Measurements from ENCODE around the gene SCAP. TPM values are rescaled to one million over a fixed set of nuclear protein-coding genes. Genes with fewer than 3 reads are reported as not detected.

Gene SCAP
- total RNA-seq: 10 to 100 TPM; 31.7 to 56.7 (median 40.4) TPM
- polyA plus RNA-seq: 10 to 100 TPM; 38.8 to 44.0 TPM
- long read RNA-seq, donor 1, full-length matches to known transcripts: 2 of 112 reads
- long read RNA-seq, donor 1, partial matches to known transcripts: 78 of 112 reads
- long read RNA-seq, donor 1, other reads (novel, unspliced or antisense): 32 of 112 reads
- long read RNA-seq, donor 2, full-length matches to known transcripts: 2 of 132 reads
- long read RNA-seq, donor 2, partial matches to known transcripts: 95 of 132 reads
- long read RNA-seq, donor 2, other reads (novel, unspliced or antisense): 35 of 132 reads
- long read RNA-seq, donor 3, full-length matches to known transcripts: 6 of 252 reads
- long read RNA-seq, donor 3, partial matches to known transcripts: 188 of 252 reads
- long read RNA-seq, donor 3, other reads (novel, unspliced or antisense): 58 of 252 reads

- no peaks in the 10 kb centered on the region for H3K36me3 ChIP-seq
- H3K27me3 ChIP-seq: no peaks in the 10 kb centered on the region
- peak within 1 kb of the TSS; percentile 62 to 93 (median 86) for H3K27ac ChIP-seq
- peak; percentile 92 to 93 for DNase-seq
- 2 to 4% methylated on average over 76 to 87 of the region's 88 CpGs for WGBS, 2 donors
- H3K9me3 ChIP-seq: no peaks in the 10 kb centered on the region
- TF ChIP-seq CTCF (IDR thresholded peaks at IDR 0.05): peak; percentile 85 to 98 (median 96)
- peak within 1 kb of the TSS; percentile 84 to 98 (median 94) for H3K4me3 ChIP-seq
- peaks cover 7 to 32% (median 20%) of the 10 kb centered on the region in 9 donors for H3K4me1 ChIP-seq
- intact Hi-C loops (cut with DNase I): loop anchor here in 9 of 10 donors (1.0 to 5.0 kb wide), 5 partner anchors 33 to 55 kb away; no protein-coding TSS in a partner anchor
- peak; percentile 96 to 99 (median 98) for ATAC-seq
These were observed at the start of gene SCAP for GRCh38 chr3:47475570-47476329. TSS of gene SCAP (minus strand) at chr3:47475941. CDS start at chr3:47442993, 32,948 bp downstream.

- H3K4me1 ChIP-seq: peaks cover 0 to 8% (median 4%) of the 10 kb centered on the region in 9 donors
- DNase-seq (no peak), ATAC-seq (no peak)
- no peak overlapping the region for H3K27ac ChIP-seq
- intact Hi-C loops (cut with DNase I): loop anchor here in 5 of 10 donors (2.0 to 10.0 kb wide), 5 partner anchors 141 to 631 kb away; no protein-coding TSS in a partner anchor
- no peaks in the 10 kb centered on the region for H3K27me3 ChIP-seq
- no peak overlapping the region for H3K4me3 ChIP-seq
- H3K36me3 ChIP-seq: no peaks in the 10 kb centered on the region
- 63 to 77% methylated on average over 4 of the region's 4 CpGs for WGBS, 2 donors
- peaks cover 0 to 13% (median 0%) of the 10 kb centered on the region in 11 donors for H3K9me3 ChIP-seq
- no peak for TF ChIP-seq CTCF (IDR thresholded peaks at IDR 0.05)
These were observed 47.8 kb upstream of the SCAP start for GRCh38 chr3:47523310-47524073.

- Histone ChIP-seq H3K27me3 (no peaks in the 10 kb centered on the region), H3K27ac (no peak overlapping the region), H3K36me3 (no peaks in the 10 kb centered on the region), H3K4me3 (no peak overlapping the region), H3K4me1 (peaks cover 0 to 8% (median 4%) of the 10 kb centered on the region in 9 donors), H3K9me3 (peaks cover 0 to 1% (median 0%) of the 10 kb centered on the region in 11 donors)
- peak; percentile 76 to 94 (median 90) for TF ChIP-seq CTCF (IDR thresholded peaks at IDR 0.05)
- DNase-seq (peak; percentile 73 to 80), ATAC-seq (peak; percentile 88 to 97 (median 96))
- WGBS, 2 donors: 34 to 37% methylated on average over 15 of the region's 15 CpGs
- intact Hi-C loops (cut with DNase I): loop anchor here in 9 of 10 donors (1.0 to 10.0 kb wide), 5 partner anchors 142 to 632 kb away; no protein-coding TSS in a partner anchor
These were observed 46.6 kb upstream of the SCAP start for GRCh38 chr3:47522082-47522987.

Measured in heart right ventricle (tissue), 16 donors.